GM19351 (cell line): ENCODE measurements around the gene TMPRSS2.
A peak's percentile ranks its signal among the peaks of the same experiment; 100 is the strongest.

Experiments
- ATAC-seq: cut with Tn5 transposase; IDR thresholded peaks from one replicate; pipeline ENCODE4 v1.9.1; 2021; ENCODE audit warnings: mild to moderate bottlenecking, moderate library complexity; ENCODE audit not compliant: unreplicated experiment

TMPRSS2 gene

DNA sequence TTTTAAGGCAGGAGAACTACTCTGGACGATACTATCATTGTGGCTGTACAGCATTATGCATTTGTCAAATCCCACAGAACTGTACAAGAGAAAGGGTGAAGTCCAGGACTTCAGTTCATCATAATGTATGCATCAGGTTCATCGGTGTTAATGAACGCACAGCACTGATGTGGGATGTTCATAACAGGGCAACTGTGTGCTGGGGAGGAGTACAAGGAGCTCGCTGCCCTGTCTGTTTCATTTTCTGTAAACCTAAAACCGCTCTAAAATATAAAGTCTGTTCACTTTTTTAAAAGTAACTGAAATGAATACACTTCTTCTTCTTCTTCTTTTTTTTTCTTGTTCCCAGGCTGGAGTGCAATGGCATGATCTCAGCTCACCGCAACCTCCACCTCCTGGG, 25.0 kb downstream of the TMPRSS2 start:
- no peak for ATAC-seq

DNA sequence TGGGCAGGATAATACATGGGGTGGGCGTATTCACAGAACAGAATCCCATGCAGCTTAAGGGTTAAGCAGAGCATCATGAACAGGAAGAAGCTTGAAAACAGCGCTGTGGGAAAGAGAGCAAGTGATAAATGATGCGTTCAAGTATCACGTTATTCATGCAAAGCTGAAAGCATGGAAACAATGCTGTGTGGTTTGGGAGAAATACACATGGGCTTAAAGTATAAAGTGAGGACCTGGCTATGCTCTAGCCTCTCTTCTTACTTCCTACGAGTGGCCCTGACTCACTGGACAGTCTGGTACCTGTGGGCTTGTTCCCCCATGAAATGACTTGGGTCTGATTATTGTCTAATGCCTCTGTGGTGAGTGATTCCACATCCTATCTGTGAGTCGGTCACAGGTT, 25.7 kb downstream of the TMPRSS2 start:
- no peak for ATAC-seq

DNA sequence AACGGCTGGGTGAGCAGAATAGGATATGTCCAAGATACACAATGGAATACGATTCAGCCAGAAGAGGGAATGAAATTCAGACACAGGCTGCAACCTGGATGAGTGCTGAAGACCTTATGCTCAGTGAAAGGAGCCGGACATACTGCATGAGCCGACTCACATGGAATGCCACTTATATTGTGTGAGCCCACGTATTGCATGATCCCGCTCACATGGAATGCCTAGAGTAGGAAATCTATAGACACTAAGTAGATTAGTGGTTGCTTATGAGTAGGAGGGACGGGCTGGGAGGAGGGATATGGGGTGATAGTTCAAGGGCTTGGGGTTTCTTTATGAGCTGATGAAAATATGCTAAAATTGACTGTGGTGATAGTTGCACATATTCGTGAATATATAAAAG, 26.8 kb downstream of the TMPRSS2 start:
- no peak for ATAC-seq

DNA sequence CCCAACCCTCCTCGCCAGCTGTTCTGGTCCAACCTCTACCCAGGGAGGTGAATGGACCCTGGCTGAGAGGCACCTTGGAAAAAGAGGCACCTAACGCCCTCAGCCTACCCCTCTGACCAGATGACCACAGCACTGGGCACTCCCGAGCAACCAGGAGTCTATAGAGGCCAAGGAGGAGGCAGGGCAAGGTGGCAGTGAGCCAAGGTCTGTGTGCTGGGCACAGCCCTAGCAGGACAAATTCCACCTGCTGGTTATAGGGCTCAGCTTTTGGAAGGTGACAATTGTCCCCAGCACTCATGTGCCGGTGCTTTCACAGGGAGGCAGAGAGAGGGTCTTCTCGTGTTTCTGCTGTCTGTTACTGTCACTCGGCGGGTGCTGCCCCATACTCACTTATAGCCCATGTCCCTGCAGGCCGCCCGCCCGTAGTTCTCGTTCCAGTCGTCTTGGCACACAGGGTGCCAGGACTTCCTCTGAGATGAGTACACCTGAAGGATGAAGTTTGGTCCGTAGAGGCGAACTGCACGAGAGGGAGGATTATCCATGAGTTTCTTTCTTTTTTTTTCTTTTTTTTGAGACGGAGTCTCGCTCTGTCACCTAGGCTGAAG, 27.8 kb downstream of the TMPRSS2 start:
- no peak for ATAC-seq

DNA sequence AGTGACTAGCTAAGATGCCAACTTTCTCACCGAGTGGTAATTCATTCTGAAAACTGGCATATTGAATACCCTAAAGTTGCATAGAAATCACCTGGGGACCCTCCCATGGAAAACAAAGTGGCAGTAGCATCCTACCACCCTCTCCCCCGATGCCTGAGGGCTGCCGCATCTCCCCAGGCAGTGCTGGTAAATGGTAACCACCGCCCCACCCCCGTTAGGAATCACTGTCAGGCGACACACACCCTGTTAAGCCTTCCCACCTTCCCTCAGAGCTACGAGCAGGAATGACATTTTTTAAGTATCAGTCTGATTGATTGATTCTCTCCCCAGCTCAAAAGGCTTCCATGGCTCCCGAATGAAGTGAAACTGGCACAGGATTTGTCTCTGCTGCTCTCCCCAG, 28.3 kb downstream of the TMPRSS2 start:
- ATAC-seq = no peak

DNA sequence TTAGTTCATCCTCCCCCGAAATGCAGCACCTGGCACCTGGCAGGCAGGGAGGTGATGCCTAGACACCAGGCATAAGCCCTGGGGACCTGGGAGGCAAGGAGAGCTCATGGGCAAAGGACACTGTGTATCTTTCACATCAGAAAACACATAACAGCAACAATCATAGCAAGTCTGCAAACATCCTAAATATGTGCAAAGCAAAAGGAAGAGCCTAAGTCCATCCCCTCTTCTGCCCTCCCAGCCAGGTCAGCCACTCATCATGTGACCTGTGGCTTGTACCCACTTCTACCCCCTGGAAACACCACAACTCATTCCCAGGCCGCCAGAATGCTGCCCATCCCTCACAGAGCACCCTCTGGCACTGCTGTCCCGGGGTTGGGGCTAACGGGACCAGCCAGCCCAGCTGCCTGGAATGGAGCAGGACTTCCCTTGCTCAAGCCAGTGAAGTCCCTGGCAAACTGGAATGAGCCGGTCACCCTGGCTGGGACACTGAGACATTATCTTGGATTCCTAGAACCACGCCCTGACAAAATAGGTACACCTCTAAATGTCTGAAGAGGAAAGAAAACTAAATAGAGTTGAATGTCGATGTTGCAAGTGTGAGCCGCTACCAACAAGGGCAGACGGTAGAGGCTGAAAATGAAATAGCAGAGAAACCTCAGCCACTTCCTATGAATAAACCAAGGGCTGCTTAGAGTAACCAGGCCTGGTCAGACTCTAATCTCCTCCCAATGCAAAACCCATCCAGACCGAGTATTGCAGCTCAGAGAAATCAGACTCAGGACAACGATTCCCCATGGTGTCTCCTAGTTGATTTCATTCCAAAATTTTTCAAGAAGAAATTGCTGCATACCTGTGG, 29.4 kb downstream of the TMPRSS2 start:
- no peak for ATAC-seq

DNA sequence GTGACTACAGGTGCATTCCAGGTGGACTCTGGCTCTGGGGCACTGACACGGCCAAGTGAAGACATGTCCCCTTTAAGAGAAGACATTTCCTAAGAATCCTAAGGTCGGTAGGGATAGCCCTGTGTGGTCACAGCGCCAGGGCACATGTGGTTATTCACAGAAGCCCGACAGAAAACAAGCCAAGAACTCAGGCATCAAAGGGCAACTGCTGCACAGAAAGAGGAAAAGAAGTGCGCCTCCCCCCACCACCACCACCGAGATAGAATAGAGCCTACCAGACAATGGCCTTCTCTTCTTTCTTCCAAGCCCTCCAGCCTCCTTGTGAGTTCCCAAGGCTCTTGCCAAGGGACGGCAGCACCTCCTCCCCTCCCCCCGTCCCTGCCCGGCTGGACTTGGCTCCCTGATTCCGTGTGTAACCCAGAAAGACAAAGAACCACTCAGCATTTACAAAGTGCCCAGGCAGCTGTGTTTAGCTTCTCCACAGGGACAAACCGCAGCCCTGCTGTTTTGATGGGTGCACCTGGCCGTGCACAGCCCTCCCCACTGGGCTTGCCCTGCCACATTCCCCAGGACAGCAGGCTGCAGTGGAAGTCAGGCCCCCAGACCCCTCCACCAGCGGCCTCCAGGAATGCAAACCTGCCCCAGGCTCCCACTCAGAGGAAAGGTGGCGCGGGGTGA, 30.2 kb downstream of the TMPRSS2 start:
- no peak for ATAC-seq

DNA sequence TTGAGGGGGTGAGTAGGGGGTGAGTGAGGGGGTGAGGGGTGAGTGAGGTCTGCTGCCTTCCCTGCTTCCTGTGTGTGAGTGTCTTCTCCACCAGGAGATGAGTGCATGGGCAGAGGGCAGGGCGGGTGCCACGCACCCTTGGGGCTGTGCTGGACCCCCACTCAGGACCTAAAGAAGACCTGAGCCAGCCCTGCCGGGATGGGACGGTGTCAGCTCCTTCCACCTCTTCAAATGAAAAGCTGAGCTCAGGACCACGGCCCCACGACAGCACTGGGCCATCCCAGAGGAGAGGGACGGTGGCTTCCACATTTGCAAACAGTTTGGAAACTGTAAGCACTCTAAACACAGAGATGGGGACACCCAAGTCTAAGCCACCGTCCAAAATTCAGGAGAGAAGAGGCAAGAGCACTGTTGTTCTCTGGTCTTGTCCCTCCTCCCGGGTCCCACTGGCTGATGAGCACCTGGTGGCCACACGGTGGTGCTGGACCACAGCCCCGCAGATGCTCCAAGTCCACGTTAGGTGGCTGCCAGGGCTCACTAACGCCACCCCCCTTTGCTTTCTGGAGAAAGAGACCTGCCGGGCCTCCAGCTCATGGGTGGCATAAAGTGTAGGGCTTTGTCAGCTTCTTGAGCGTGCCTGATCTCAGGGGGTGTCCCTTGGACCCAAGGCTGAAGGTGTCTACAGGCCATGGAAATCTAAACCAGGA, 32.1 kb downstream of the TMPRSS2 start:
- ATAC-seq = no peak

DNA sequence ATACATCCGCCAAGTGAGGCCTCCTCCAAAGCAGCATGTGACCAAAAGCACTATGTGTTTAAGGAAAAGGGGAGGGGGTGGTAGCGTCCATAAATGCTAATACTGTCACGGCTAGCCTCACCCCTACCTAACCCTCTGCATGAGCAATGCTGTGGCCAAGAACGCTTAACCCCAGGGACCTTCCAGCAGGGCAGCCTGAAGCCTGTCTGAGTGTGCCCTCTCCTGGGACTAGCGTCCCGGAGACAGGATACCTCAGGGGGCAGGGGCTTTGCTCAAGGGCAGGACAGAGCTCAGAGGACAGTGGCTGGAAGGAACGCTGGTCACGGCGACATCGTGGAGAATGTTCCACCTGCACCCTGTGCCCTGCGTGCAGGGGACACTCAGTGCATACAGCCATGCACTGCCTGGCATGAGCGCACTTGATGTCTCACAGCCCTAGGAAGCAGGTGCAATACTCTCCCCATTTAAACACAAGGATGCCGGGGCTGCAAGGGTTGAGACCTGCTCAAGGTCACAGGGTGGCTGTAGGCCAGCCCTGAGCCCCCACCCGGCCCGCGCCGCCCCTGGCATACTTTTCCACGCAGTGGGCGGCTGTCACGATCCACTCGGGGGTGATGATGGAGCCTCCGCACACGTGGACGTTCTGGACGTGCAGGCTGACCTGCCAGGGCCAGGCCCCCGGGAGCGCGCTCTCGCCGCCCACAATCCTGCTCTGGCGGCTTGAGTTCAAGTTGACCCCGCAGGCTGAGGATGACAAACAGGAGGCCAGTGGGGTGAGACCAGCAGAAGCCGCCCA, 35.0 kb downstream of the TMPRSS2 start:
- ATAC-seq = no peak

DNA sequence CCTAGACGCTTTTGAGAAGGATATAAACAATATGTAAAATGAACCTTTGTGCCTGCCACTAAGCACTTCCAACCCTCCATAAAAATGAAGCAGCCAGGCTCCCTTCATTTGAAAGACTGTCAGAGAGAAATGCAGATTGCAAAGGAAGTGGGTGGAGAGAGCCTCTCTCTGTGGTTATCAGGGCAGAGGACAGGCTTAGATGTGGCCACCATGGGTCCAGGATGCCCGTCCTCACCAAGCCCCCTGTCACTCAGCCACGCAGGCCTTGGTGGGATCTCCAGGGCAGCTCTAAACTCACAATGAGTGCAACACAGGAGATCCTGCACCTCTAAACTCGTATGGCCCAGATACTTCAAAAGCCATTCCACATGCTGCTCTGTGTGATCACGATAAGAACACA, 37.9 kb downstream of the TMPRSS2 start:
- no peak for ATAC-seq

DNA sequence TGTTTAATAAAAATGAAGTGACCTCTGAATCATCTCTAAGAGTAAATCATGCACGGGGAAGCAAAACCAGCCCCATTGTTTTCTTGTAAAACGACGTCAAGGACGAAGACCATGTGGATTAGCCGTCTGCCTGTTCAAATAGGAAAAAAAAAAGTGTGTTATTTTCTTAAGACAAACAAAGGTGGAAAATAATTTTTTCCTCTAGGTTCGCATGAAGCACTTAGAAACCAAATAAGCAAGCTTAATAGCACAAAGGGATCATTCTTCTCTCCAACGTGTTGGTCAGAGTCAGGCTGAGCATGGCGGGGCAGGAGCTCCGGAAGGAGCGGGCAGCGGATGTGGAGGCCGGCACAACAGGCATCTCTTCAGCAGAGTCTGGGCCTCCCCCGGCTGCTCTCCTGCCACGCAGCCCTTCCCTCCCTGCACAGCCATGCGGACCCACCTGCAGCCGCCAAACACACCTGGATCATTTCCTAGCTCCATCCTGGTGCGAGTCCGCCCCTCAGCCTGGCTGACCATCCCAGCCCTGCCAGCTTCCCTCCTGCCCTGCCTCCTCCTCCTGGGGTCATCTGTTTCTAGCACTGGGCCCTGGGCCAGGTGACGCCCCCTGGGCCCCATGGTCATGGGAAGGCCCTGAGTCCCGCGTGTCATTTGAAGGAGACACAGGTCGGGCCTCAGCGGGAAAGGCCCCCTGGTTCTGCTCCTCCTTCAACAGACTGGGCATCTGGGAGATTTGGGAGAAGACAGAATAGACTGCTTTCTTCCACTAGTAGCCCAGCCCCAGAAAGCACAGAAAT, 41.7 kb downstream of the TMPRSS2 start:
- ATAC-seq = no peak

DNA sequence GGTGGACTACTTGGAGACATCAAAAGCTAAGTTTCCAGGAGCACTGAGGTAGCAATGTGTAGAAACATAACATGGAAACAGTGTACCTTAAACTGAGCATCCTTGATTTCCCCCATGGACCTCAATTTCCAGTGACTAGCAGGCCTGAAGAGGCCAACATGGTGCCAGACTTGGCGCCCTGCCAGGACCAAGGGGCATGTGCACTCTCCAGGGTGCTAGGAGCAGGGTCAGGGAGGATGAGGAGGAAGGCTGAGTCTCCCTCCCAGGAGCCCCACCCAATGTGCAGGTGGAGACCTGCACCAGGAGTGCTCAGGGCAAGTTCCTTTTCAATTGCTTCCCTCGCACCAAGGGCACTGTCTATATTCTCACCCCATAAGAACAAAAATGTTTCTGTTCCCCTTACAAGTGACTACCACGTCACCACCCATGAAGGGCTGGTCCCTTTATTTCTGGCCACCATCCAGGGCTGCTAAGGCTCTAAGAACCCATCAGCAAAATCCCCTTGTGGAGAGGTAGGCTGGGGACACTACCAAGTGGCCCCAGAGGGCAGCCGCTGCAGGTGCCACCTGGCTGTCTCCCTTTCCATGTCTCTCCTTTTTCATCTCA, 42.7 kb downstream of the TMPRSS2 start:
- no peak for ATAC-seq

DNA sequence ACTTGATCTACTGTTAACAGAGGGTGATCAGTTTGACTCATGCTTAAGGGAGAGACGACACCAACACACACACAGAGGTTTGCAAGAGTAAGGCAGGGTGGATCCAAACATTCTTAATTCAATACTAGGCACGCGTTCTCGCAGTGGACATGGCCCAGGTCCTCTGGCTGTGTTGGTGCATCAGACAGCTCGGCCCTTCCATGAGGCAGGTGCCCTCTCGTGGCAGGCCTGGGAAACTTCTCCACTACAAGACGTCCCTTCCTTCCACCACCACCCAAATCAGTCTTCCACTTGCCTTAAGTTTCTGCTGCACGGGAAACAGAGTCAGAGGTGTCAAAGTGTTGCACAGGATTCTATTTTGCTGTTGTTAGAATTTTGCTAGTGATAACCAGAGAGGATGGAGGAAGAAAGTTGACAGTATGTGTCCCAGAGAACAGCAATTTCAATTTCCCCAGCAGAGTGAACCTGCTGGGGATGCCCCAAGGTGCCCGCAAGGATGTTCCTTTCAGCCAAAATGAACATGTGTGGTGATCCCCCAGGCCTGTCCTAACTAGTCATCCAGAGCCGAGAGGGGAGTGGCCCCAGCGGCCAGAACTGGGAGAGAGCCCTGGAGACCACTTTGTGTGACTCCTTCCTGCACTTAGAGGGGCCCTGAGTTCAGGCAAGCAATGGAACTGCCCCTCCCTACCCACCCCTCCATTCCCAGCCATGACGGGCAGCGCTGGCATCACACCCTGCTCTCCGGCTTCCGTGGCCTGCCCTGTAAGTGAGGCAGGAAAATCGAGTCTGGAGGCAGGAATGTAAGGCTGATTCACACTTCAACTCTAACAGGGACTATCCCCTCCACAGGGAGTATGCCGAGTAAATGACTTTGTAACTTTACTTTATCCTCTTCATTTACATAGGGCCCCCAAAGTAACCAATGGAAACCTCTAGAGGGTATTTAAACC, 47.1 kb downstream of the TMPRSS2 start:
- ATAC-seq = peak; percentile 64

DNA sequence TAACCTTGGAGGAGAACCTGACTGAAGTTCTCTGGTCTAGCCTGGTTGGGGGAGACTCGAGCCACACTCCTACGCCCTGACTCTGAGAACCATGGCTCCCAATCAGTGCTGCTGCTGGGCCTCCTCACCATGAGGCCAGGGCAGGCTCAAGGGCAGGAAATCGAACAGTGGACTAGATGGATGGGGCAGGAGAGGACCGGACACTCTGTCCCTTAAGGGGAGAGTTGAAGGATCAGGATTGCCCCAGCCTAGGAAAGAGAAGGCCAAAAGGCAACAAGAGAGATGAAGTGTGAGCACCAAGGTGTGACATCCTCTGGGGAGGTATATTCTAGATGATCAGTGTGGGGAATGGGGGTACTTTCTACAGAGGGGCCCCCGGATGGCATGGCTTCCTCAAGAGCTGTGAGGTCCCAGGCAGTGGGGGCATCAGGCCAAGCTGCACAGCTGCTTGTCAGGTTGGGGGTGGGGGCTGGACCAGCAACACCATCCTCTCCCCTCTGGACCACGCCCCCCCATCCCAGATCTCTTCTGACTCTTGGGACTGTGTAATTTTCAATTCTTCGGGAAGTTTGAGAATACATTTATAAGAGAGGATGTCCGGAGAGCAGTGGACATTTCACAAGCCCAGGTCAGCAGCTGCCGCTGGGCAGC, 47.9 kb downstream of the TMPRSS2 start:
- ATAC-seq = no peak

DNA sequence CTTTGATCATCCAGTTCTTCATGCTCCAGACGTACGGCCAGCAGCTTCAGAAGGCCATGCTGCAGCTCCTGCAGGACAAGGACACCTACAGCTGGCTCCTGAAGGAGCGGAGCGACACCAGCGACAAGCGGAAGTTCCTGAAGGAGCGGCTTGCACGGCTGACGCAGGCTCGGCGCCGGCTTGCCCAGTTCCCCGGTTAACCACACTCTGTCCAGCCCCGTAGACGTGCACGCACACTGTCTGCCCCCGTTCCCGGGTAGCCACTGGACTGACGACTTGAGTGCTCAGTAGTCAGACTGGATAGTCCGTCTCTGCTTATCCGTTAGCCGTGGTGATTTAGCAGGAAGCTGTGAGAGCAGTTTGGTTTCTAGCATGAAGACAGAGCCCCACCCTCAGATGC, 49.4 kb downstream of the TMPRSS2 start:
- no peak for ATAC-seq

DNA sequence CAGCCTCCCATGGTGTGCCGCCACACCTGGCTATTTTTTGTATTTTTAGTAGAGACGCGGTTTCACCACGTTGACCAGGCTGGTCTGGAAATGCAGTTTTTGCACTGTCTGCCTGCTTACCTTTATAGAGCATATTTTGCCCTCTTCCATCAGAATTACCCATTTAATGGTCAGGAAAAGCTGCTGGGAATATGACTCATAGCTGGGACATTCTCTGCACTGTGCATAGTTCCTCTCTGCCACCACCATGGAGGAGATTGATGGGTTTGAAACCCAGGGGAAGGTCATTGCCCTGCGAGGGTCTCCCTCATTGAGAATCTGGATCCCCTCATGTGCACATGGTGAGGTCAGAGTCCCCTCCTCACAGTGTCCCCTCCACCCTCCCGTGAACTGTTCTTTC, 49.8 kb downstream of the TMPRSS2 start:
- no peak for ATAC-seq

DNA sequence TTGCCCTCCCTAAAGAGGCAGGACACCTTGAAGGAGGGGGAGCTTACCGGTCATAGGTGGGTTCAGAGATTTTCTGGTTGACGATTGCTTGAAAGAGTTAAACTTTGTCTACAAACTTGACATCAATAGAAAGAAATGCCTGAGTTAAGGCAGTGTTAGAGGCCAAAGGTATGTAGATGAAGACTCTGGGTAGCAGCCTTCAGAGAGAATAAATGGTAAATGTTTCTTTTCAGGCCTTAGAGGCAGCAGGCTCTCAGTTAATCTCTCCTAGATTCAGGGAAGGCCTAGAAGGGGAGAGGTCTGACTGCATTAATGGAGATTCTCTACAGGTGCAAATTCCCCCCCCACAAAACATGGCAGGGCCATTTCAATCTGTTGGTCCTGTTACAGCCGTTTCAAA, 54.2 kb downstream of the TMPRSS2 start:
- ATAC-seq = no peak

DNA sequence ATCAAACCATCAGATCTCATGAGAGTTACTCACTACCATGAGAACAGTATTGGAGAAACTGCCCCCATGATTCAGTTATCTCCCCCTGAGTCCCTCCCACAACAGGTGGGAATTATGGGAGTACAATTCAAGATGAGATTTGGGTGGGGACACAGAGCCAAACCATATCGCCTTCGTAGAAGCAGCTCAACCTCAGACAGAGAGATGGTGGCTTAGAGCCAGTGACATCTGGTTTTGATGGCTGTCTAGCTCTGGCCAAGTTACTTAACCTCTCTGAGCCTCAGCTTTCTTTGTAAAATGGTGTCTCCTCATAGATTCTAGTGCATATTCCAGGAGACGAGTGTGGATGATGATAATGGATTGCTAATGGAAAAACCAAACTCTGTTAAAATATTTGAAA, 54.8 kb downstream of the TMPRSS2 start:
- no peak for ATAC-seq
